Mesendoderm (in vitro differentiated cells): ENCODE results near the gene TRPM6.

Source experiments
- DNase-seq: peaks from one replicate; pipeline ENCODE4 v3.0.0; 2013
- H2AK5ac ChIP-seq: 2 replicates; pipeline ENCODE4 v1.6.1; 2013; ENCODE audit warnings: low read length, inconsistent platforms
- H2BK120ac ChIP-seq: 2 replicates; pipeline ENCODE4 v1.6.1; 2013; ENCODE audit warnings: low read depth, mild to moderate bottlenecking, low read length, moderate library complexity, mixed read lengths
- H2BK15ac ChIP-seq: replicated peaks from 2 replicates; pipeline ENCODE4 v1.6.1; 2013; ENCODE audit warnings: low read depth, mild to moderate bottlenecking, moderate library complexity
- H2BK5ac ChIP-seq: 2 replicates; pipeline ENCODE4 v1.6.1; 2013; ENCODE audit warnings: low read length, inconsistent platforms
- H3K18ac ChIP-seq: 2 replicates; pipeline ENCODE4 v1.6.1; 2013; ENCODE audit warnings: mild to moderate bottlenecking, low read length, mixed read lengths
- H3K23ac ChIP-seq: one replicate; pipeline ENCODE4 v1.6.1; 2013; ENCODE audit warnings: low read length
- H3K27ac ChIP-seq: 2 replicates; pipeline ENCODE4 v1.5.1; 2013; ENCODE audit warnings: low read depth, mild to moderate bottlenecking, inconsistent platforms, low read length, moderate library complexity
- H3K27me3 ChIP-seq: 2 replicates; pipeline ENCODE4 v1.6.1; 2013; ENCODE audit warnings: low read length, control low read depth, mild to moderate bottlenecking, inconsistent platforms; ENCODE audit not compliant: insufficient read depth, poor library complexity
- H3K36me3 ChIP-seq: 2 replicates; pipeline ENCODE4 v1.6.1; 2013; ENCODE audit warnings: low read length, inconsistent platforms; ENCODE audit not compliant: control insufficient read depth, insufficient read depth
- H3K4ac ChIP-seq: one replicate; pipeline ENCODE4 v1.6.1; 2013; ENCODE audit warnings: low read depth, mild to moderate bottlenecking, low read length, moderate library complexity
- H3K4me1 ChIP-seq: 2 replicates; pipeline ENCODE4 v1.6.1; 2013; ENCODE audit warnings: low read depth, low read length, inconsistent platforms; ENCODE audit not compliant: control insufficient read depth
- H3K4me2 ChIP-seq: 2 replicates; pipeline ENCODE4 v1.6.1; 2013; ENCODE audit warnings: low read length
- H3K4me3 ChIP-seq: 2 replicates; pipeline ENCODE4 v1.5.1; 2013; ENCODE audit warnings: mild to moderate bottlenecking, low read length
- H3K56ac ChIP-seq: one replicate; pipeline ENCODE4 v1.6.1; 2013; ENCODE audit warnings: low read length
- H3K79me1 ChIP-seq: 2 replicates; pipeline ENCODE4 v1.6.1; 2013; ENCODE audit warnings: low read length, inconsistent platforms
- H3K79me2 ChIP-seq: 2 replicates; pipeline ENCODE4 v1.6.1; 2013; ENCODE audit warnings: mild to moderate bottlenecking, low read length; ENCODE audit not compliant: control insufficient read depth, insufficient read depth
- H3K9ac ChIP-seq: 2 replicates; pipeline ENCODE4 v1.6.1; 2013; ENCODE audit warnings: low read length, inconsistent platforms
- H4K5ac ChIP-seq: one replicate; pipeline ENCODE4 v1.6.1; 2013; ENCODE audit warnings: low read length
- H4K8ac ChIP-seq: one replicate; pipeline ENCODE4 v1.6.1; 2013; ENCODE audit warnings: low read depth, mild to moderate bottlenecking, control low read depth, low read length, moderate library complexity
- WGBS: extraction: QIAGEN DNeasy Blood & Tissue Kit; methylation state at CpG from one replicate; pipeline ENCODE4 v1.1.7; 2013; ENCODE audit warnings: low lambda C conversion rate, missing lambda C conversion rate; ENCODE audit not compliant: insufficient coverage; ENCODE audit errors: extremely low coverage; 5-methylcytosine and 5-hydroxymethylcytosine counted together

The TRPM6 gene

DNA sequence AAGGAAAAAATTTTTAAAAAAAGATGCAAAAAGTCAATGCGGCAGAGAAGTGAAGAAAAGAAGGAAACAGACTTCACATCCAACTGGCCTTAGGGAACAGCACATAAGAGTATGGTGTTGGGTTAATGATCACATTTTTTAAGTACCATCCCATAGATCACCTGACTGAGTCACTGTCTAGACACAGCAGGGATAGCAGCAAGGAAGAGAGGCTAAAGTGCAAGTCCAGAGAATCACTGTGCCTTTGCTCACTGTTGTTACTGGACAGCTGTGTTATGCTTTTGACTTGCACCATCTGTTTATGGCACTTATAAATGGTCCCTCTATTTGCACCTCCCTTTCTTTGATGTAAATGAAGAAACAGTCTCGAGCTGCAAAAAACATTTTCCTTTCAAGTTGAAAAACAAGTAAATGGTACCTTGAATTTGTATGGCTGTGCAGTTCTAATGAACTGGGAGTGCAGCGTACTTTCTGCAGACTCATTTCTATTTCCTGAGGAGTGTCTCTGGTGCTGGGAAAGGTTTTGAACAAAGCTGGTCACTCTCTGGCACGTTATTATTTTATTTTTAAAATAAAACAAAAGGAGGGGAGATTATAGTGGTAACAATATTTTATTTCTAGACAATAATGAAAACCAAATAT, 84.2 kb downstream of the TRPM6 start:
- WGBS: no CpG with 5 or more reads among the region's 4 CpGs
- Histone ChIP-seq H3K36me3 (no peaks in the 10 kb centered on the region), H2BK15ac (no peak overlapping the region), H3K23ac (no peak overlapping the region), H4K8ac (no peak overlapping the region), H3K56ac (no peak overlapping the region), H4K5ac (no peak overlapping the region), H3K79me2 (no peaks in the 10 kb centered on the region), H3K79me1 (no peaks in the 10 kb centered on the region), H3K4me1 (no peaks in the 10 kb centered on the region), H3K9ac (no peak overlapping the region), H2BK120ac (no peak overlapping the region), H3K4ac (no peak overlapping the region), H3K4me2 (no peak overlapping the region), H3K4me3 (no peak overlapping the region), H2AK5ac (no peak overlapping the region), H3K18ac (no peak overlapping the region), H2BK5ac (no peak overlapping the region), H3K27me3 (no peaks in the 10 kb centered on the region), H3K27ac (no peak overlapping the region)
- no peak for DNase-seq

DNA sequence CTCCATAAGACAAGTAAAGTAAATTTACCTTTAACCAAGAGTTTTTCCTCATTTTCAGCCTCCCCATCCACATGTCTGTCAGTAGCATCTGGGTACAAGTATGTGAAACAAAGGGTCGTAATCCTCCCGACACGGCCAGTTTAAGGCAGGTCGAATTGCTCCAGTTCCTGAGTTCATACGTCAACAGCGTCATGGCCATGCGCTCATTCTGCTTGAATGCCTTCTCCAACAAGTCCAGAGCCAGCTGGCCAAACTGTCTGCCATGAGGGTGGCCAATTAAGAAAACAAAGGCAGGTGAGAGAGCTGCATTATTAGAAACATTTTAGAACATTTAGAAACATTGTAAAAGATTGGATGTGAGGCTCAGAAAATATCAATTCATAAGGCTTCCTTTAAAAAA, 87.5 kb downstream of the TRPM6 start:
- no peak overlapping the region for H2BK5ac ChIP-seq
- no peak overlapping the region for H2AK5ac ChIP-seq
- no peak overlapping the region for H3K4ac ChIP-seq
- H2BK120ac ChIP-seq: no peak overlapping the region
- no peak for DNase-seq
- H3K56ac ChIP-seq: no peak overlapping the region
- H3K4me1 ChIP-seq: no peaks in the 10 kb centered on the region
- no peak overlapping the region for H3K9ac ChIP-seq
- H3K27ac ChIP-seq: no peak overlapping the region
- H3K23ac ChIP-seq: no peak overlapping the region
- no peak overlapping the region for H3K4me3 ChIP-seq
- no peaks in the 10 kb centered on the region for H3K79me2 ChIP-seq
- H3K79me1 ChIP-seq: no peaks in the 10 kb centered on the region
- no peak overlapping the region for H2BK15ac ChIP-seq
- no CpG with 5 or more reads among the region's 7 CpGs for WGBS
- H3K27me3 ChIP-seq: no peaks in the 10 kb centered on the region
- H4K8ac ChIP-seq: no peak overlapping the region
- H3K36me3 ChIP-seq: no peaks in the 10 kb centered on the region
- H3K18ac ChIP-seq: no peak overlapping the region
- no peak overlapping the region for H4K5ac ChIP-seq
- H3K4me2 ChIP-seq: no peak overlapping the region

DNA sequence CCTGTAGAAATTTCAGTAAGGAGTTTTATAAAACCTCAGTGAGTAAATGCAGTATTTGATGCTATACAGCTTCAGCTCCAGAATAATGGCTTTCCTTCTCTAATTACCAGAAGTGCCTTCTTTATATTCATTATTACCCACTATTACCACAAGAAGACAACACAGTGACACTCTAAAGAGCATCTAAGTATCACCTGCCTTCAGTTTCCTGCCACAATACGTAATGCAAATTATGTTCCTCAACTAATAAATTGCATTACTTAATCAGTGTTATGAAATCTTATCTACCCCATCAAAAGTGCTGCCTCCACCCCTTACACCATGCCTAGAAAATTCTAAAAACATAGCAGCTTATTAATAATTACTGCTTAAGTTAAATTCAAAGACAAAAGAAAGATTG, 91.9 kb downstream of the TRPM6 start:
- Histone ChIP-seq H3K23ac (no peak overlapping the region), H3K79me1 (no peaks in the 10 kb centered on the region), H4K8ac (no peak overlapping the region), H3K79me2 (no peaks in the 10 kb centered on the region), H3K18ac (no peak overlapping the region), H3K56ac (no peak overlapping the region), H2AK5ac (no peak overlapping the region), H3K4me3 (no peak overlapping the region), H3K4me2 (no peak overlapping the region), H3K4ac (no peak overlapping the region), H3K27ac (no peak overlapping the region), H3K4me1 (no peaks in the 10 kb centered on the region), H3K27me3 (no peaks in the 10 kb centered on the region), H2BK5ac (no peak overlapping the region), H2BK120ac (no peak overlapping the region), H4K5ac (no peak overlapping the region), H3K36me3 (no peaks in the 10 kb centered on the region), H2BK15ac (no peak overlapping the region), H3K9ac (no peak overlapping the region)
- no CpG with 5 or more reads among the region's 1 CpG for WGBS
- DNase-seq: no peak

DNA sequence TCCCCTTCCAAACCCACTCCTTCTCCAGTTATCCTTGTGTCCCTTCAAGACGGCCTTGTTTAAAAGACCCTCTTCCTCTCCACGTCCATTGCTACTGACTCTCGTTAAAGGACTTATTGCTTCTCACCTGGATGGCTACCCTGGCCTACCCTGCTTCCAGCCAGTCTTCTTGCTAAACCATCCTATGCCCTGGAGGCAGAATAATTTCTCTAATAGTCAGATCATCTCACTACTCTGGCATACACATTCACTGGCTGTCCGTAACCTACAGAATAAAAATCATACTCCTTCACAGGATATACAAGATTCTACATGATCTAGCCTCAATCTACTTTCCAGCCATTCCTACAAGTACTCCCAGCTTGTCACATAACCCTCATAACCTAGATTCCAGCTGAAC, 92.6 kb downstream of the TRPM6 start:
- Histone ChIP-seq H3K4me1 (no peaks in the 10 kb centered on the region), H4K8ac (no peak overlapping the region), H2BK120ac (no peak overlapping the region), H2BK5ac (no peak overlapping the region), H3K27me3 (no peaks in the 10 kb centered on the region), H2AK5ac (no peak overlapping the region), H3K4me3 (no peak overlapping the region), H3K18ac (no peak overlapping the region), H3K4me2 (no peak overlapping the region), H2BK15ac (no peak overlapping the region), H3K27ac (no peak overlapping the region), H3K9ac (no peak overlapping the region), H3K79me1 (no peaks in the 10 kb centered on the region), H3K23ac (no peak overlapping the region), H3K4ac (no peak overlapping the region), H3K56ac (no peak overlapping the region), H4K5ac (no peak overlapping the region), H3K79me2 (no peaks in the 10 kb centered on the region), H3K36me3 (no peaks in the 10 kb centered on the region)
- WGBS: no CpG with 5 or more reads among the region's 4 CpGs
- no peak for DNase-seq

DNA sequence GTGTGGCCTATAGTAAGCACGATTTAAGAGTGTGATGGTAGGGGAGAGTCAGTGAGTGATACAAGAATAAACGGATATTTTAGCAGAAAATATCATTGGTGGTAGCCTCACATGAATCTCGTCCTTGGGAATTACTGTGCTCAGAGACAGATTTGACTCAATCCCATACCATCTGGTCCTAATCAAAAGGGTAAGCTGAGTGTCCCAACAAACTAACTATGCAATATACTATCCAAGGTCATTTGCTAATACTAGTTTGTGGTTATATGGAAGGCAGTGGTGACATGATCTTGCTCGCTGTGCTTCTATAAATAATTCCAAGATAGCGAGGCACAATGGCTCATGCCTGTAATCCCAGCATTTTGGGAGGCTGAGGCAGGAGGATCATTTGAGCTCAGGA, 103.2 kb downstream of the TRPM6 start:
- Histone ChIP-seq H2BK120ac (no peak overlapping the region), H3K56ac (no peak overlapping the region), H2AK5ac (no peak overlapping the region), H3K4ac (no peak overlapping the region), H3K79me2 (no peaks in the 10 kb centered on the region), H3K9ac (no peak overlapping the region), H4K8ac (no peak overlapping the region), H3K4me3 (no peak overlapping the region), H3K27ac (no peak overlapping the region), H2BK5ac (no peak overlapping the region), H3K27me3 (no peaks in the 10 kb centered on the region), H3K79me1 (no peaks in the 10 kb centered on the region), H2BK15ac (no peak overlapping the region), H3K18ac (no peak overlapping the region), H3K36me3 (no peaks in the 10 kb centered on the region), H3K23ac (no peak overlapping the region), H3K4me1 (no peaks in the 10 kb centered on the region), H3K4me2 (no peak overlapping the region), H4K5ac (no peak overlapping the region)
- no peak for DNase-seq
- WGBS: no CpG with 5 or more reads among the region's 5 CpGs

DNA sequence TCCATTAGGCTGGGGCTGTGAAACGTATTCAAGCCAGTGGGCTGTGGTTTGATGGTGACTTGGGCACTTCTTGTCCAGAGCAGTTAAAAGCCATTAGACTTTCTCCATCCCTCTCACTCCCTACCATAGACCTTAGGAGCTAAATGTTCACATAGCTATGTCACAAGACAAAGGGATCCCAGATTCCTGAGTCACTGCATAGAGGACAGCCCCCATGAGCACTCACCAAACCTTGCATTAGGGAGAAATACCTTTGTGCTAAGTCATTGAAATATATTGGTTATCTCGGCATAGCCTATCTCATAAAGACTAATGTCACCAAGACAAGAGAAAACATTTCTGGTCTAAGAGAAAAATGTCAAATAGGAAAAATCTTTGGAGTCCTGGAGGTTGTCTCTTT, 104.3 kb downstream of the TRPM6 start:
- Histone ChIP-seq H3K27me3 (no peaks in the 10 kb centered on the region), H3K4ac (no peak overlapping the region), H3K27ac (no peak overlapping the region), H3K4me3 (no peak overlapping the region), H3K36me3 (no peaks in the 10 kb centered on the region), H3K23ac (no peak overlapping the region), H2BK5ac (no peak overlapping the region), H3K4me2 (no peak overlapping the region), H4K5ac (no peak overlapping the region), H3K18ac (no peak overlapping the region), H2AK5ac (no peak overlapping the region), H2BK15ac (no peak overlapping the region), H3K79me1 (no peaks in the 10 kb centered on the region), H3K4me1 (no peaks in the 10 kb centered on the region), H4K8ac (no peak overlapping the region), H3K56ac (no peak overlapping the region), H2BK120ac (no peak overlapping the region), H3K79me2 (no peaks in the 10 kb centered on the region), H3K9ac (no peak overlapping the region)
- peak; percentile 73 for DNase-seq
- no CpG with 5 or more reads among the region's 2 CpGs for WGBS
